GM12892 (cell line): ENCODE measurements around the gene RIIAD1.
A peak's percentile ranks its signal among the peaks of the same experiment; 100 is the strongest.

Experiments
- DNase-seq: peaks from one replicate; pipeline ENCODE4 v3.0.0; 2011; ENCODE audit not compliant: insufficient read length
- FAIRE-seq: peaks from 2 replicates; lab custom pipeline; 2011; peaks lifted over from hg19 to GRCh38; lab: Jason Lieb, UNC
- POLR2A ChIP-seq: IDR thresholded peaks from 2 replicates; pipeline ENCODE4 v1.6.1; 2011; ENCODE audit warnings: low read depth, low read length, control low read depth
- POLR2AphosphoS5 ChIP-seq: IDR thresholded peaks from 2 replicates; pipeline ENCODE4 v1.6.1; 2011; ENCODE audit warnings: low read depth, low read length, control low read depth
- TAF1 ChIP-seq: IDR thresholded peaks from 2 replicates; pipeline ENCODE4 v1.6.1; 2011; ENCODE audit warnings: low read depth, mild to moderate bottlenecking, control low read depth, low read length, borderline replicate concordance

The RIIAD1 gene

DNA sequence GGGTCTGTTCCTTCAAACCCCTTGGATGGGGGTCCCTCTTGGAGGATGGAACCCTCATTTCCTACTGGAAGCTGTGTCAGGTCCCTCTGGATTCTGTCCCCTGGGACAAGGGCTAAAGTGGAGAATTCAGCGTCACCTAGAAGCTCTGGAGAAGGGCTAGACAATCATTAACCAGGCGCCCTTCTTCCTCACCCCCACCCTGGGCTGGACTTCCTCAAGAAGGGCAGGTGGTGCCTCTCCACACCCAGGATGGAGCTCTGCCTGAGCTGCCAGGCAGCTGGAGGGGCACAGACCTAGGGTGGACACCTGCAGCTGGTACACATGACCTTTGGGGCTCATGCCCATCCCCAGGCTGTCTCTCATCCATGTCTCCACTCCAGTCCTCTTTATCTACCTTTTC, 8.3 kb upstream of the RIIAD1 start:
- no peak for DNase-seq
- TF ChIP-seq POLR2AphosphoS5 (no peak), POLR2A (no peak), TAF1 (no peak)
- FAIRE-seq, result no peak

DNA sequence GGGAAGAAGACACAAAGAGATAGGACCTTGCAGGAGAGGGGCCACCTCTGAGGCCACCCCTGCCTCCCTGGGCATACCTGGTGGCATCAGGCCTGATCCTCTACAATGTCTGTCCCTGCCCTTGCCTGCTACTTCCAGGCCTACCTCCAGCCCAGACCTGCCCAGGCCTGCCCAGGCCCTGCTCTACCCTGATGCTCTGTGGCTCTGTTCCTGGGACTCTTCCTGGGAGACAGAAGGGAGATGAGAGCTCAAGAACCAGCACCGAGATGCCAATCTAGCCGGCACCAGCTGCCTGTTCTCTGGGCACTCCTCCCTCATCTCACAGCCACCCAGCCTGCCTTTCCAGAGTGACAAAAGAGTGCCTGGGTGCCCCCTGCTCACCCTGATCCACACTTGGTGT, 7.4 kb upstream of the RIIAD1 start:
- TF ChIP-seq POLR2AphosphoS5 (no peak), POLR2A (no peak), TAF1 (no peak)
- DNase-seq (no peak), FAIRE-seq (no peak)

DNA sequence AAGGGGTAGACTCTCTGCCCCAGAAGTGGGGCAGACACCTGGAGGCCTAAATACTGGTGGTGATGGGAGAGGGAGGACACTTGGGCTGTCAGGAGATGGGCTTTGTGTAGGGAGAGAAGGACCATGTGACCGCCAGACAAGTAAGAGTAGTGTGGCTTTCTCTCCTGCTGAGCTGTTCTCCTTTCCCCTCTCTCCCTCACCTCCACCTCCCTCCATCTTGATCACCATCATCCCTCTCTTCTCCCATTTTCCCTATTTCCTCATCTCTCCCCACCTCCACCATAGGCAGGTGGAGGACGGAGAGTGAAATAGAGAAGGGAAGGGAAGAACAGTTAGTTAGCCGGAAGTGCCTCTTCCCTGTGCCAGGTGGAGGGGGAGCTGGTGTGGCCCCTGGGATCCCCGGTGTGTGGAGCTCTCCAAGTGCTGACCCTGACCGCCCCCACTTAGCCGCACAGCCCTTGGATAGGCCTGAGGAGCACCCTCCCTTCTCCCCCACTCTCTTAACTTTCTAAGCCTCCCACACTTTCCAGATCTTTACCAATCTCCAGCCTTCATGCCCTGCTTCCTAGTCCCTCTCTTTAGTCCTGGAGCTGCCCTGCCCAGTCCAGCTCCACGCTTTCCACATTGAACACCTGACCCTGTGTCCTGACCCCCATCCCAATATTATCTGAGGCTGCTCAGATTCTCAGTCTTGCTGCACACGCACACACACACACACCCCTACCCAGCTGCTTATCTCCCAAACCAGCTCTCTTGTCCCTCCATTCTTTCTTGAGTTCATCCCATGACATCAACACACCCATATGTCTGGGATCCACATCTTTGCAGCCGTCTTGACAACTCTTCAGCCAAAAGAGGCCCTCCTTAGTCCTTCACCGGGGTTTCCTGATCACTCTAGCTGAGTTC, 6.2 kb upstream of the RIIAD1 start:
- no peak for DNase-seq
- no peak for FAIRE-seq
- TF ChIP-seq TAF1 (no peak), POLR2A (no peak), POLR2AphosphoS5 (no peak)

DNA sequence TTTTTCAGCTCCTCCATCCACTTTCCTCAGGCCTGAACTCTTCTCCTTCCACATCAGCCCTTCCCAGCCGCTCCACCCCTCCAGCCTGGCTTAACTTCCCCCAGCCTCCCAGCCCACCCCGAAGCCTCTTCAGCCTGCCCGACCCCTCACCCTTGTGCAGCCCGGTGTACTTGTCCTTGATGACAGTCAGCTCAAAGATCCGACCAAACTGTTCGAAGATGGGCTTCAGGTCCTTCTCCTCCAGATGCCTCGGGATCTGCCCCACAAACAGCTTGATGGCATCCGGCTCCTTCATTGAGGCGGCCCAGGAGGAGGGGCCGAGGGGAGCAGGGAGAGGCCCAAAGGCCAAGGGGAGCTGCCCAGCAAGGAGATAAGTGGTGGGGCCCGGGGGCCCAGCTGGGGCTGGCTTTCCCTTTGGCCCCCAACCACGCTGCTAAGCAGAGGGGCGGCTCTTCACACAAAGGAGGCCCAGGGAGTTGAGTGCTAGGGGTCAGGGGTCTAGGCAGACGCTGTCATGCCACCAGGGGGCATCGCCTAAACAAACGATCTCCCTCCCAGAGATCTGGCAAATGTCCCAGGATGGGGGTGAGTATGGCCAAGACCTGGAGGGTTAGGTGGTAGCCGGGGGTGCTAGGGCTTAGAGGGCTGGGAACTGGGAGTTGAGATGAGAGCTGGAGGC, 5.5 kb upstream of the RIIAD1 start:
- no peak for TF ChIP-seq POLR2AphosphoS5
- TF ChIP-seq TAF1, result no peak
- TF ChIP-seq POLR2A, result no peak
- FAIRE-seq (no peak), DNase-seq (no peak)

DNA sequence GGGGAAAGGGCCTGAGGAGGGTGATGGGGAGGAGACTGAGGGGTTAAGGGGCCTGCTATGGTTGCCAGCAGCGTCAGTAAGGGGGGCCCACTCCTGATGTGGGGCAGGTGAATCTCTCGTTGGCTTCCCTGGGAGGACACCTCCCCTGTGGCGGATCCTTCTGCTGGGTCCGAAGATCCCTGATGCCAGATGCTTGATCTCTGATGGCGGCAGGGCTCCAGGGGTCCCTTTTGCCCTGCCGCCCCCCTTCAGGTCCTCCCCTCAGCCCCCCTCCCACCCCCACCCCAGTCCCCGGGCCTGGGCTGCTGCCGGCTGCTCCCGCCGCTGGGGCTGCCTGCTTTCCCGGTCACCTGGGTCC, 4.9 kb upstream of the RIIAD1 start:
- FAIRE-seq (no peak), DNase-seq (no peak)
- TF ChIP-seq POLR2AphosphoS5 (no peak), POLR2A (no peak), TAF1 (no peak)

DNA sequence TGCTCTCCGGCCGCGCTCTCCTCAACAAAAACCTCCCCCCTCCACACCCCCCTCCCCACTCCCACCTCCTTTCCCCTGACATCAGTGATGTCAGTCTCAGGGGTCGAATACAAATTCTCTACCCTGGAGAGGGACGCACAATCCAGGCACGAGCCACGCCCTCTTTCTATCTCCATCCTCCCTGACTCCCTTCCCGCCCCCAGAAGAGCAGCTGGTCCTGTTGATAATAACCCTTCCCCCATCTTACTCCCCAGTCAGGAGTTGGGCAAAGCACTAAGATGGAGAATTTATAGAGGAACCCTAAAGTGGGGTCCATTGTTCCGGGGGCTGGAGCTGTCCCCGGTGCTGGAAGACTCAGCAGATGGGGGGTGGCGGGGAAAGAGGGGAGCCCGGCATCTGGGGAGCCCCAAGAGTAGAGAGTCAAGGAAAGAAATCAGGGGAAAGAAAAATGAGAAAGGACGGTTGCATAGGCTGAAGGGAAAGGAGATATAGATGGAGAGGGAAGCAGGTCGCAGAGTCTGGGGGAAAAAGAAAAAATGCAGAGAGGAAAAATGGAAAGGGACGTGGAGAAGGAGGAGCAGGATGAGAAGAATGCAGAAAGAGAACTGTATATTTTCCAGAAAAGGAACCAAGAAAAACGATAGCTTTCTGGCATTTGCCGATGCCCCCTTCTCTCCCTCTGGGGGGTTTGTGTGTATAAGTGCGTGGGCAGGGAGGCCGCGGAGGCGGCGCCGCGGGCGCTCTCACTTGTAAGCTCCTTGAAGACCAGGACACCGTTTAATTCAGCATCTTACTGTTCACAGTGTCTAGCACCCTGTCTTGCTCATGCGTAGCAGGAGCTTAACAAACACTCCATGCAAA, 4.3 kb upstream of the RIIAD1 start, which contains the start of gene CELF3:
TSS of gene CELF3 (minus strand) at position 33 of the 861 bp plus-strand sequence. CDS start 783 bp downstream, outside the sequence.
- no peak for TF ChIP-seq POLR2A
- no peak for TF ChIP-seq POLR2AphosphoS5
- no peak for TF ChIP-seq TAF1
- FAIRE-seq, result no peak
- DNase-seq, result no peak

DNA sequence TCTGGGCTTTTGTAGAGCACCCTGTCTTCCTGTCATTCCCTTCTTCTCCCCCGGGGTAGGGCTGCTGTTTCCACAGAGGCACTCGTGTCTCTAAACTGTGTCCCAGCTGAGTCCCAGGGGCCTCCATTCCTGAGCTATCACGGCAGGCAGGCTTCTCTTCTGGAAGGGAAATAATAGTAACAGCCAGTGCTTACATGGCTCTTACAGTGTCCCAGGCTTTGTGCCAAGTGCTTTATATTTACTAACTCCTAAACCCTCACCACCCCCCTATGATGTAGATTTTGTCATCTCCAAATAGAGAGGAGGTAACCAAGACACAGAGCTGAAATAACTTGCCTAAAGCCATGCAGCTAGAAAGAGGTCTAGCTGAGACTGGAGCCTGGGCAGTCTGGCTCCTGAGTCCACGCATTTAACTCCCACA, 3.3 kb upstream of the RIIAD1 start:
- DNase-seq, result no peak
- TF ChIP-seq TAF1 (no peak), POLR2AphosphoS5 (no peak), POLR2A (no peak)
- no peak for FAIRE-seq

DNA sequence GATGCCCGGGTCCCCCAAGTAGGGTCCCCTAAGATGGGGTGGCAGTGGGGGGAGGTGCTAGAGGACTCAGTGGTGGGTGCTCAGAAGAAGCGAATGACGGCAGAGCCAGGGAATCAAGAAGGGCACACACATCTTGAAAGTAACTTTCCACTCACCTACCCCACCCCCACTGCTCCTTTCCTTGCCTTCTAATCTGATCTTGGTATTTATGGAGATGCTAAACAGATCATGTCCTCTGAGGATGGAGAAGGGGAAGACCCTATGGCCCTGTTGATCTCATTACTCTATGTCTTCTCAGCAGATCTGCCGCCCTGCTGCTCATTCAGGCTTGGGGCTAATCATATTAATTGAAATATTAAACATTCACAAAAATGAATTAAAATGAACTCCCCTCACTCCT, 2.7 kb upstream of the RIIAD1 start:
- FAIRE-seq (no peak), DNase-seq (no peak)
- TF ChIP-seq POLR2A (no peak), POLR2AphosphoS5 (no peak), TAF1 (no peak)

DNA sequence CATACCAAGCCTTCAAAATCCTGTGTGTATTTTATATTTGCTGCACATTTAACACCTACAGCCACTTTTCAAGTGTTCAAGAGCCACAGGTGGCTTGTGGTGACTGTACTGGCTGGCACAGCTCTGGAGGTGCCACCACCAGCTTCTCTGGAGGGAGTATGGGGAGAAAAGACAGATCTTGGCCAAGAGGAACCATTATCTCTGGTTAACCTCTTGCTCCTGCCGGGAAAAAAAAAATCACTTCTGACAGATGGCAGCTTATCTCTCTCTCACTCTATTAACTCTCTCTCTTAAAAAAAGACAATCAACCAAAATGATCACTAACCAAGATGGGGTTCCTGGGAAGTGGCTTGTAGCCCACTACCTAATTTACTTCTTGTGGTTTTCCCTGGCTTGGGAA, 1.2 kb upstream of the RIIAD1 start:
- no peak for FAIRE-seq
- DNase-seq, result no peak

DNA sequence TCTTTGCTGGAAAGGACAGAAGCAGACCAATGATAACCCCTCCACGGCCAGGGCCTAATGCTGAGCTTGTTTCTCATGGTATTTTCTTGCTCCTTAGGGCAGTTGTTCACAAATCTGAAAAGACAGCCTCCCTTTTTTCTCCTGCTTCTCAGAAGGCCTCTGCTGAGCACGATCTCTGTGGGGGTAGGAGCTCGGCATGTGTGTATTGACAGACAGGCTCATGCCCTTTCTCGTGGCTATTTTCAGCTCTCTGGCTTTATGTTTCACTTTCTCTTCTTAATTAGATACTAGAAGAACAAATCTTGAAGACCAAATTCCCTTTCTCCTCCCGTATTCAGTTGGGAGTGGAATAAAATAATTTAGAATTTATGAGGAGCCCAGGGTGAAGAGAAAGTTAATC, 768 bp upstream of the RIIAD1 start:
- FAIRE-seq, result peak; percentile 46
- DNase-seq, result no peak
- TF ChIP-seq POLR2A, result no peak
- no peak for TF ChIP-seq POLR2AphosphoS5
- TF ChIP-seq TAF1, result no peak

More for the DNA sequence above, 1.2 kb upstream of the RIIAD1 start:
- TF ChIP-seq POLR2A (no peak), TAF1 (no peak), POLR2AphosphoS5 (no peak)

DNA sequence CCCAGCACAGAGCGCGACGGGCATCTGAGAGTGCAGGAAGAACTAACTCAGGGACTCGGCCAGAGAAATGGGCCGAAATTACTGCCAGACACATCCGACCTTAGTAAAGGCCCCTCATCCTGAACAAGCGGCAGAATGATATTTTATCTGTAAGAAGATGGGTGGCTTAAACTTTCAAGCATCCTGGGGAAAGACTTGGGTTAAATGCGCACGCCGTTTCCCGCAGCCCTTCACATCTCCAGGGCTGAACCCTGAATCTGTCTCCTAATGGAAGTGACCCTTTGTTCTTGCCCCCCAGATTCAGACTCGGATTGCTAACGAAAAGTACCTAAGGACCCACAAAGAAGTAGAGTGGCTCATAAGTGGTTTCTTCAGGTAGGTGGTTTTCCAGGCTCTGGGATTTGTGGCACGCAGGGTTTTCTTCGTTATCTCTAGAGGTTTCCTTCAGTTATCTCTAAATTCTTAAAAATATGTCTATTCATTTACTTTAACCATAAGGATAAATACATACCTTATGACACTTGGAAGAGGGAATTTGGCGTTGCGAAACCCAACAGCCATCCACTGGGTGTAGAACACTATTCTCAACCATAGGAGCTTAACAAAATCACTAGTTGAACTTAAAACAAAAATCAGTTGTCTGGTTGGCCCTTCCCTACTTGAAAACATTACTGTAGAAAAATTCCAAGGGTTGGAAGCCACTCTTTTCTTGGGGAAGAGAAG, 627 bp downstream of the RIIAD1 start:
- DNase-seq (no peak), FAIRE-seq (no peak)
- TF ChIP-seq POLR2AphosphoS5 (no peak), POLR2A (no peak), TAF1 (no peak)
